Stimulated activated CD8-positive, alpha-beta memory T cell treated with anti-CD3 and anti-CD28 coated beads, Interleukin-12 subunit alpha, Interleukin-12 subunit beta, amount 100 ng/mL, for 4 hours (primary cell): ENCODE results near the gene ATP6V0A1.
"Not testable (repeated sequence)": the region's sequence is repeated elsewhere in the genome, so short reads cannot be mapped to it uniquely, and the experiment has no call there.

ENCODE experiments used
- DNase-seq: peaks from one replicate; pipeline ENCODE4 v3.0.0-alpha.2; 2020; ENCODE audit warnings: low read depth

ATP6V0A1 gene

GRCh38 chr17:42458497-42459255, at the start of gene ATP6V0A1:
Gene ATP6V0A1, plus strand, starts transcription at chr17:42458878. Its CDS starts 2,017 bp downstream, at chr17:42460895.
- DNase-seq: peak; percentile 81

GRCh38 chr17:42409523-42410318, 49.0 kb upstream of the ATP6V0A1 start:
- DNase-seq: no peak

- DNase-seq: no peak
These were observed 48.4 kb upstream of the ATP6V0A1 start for GRCh38 chr17:42410319-42410685.

- DNase-seq: no peak
These were observed 47.3 kb upstream of the ATP6V0A1 start for GRCh38 chr17:42411361-42411760.

- no peak for DNase-seq
These were observed 46.6 kb upstream of the ATP6V0A1 start for GRCh38 chr17:42411905-42412679.

GRCh38 chr17:42413464-42414040, 45.1 kb upstream of the ATP6V0A1 start:
- no peak for DNase-seq

GRCh38 chr17:42414704-42415409, 43.8 kb upstream of the ATP6V0A1 start:
- no peak for DNase-seq

- DNase-seq: not testable (repeated sequence)
These were observed 40.7 kb upstream of the ATP6V0A1 start for GRCh38 chr17:42417981-42418380.

- DNase-seq: no peak
These were observed 37.6 kb upstream of the ATP6V0A1 start for GRCh38 chr17:42421136-42421506.

GRCh38 chr17:42421507-42422338, 37.0 kb upstream of the ATP6V0A1 start:
- DNase-seq: no peak

- no peak for DNase-seq
These were observed 36.2 kb upstream of the ATP6V0A1 start for GRCh38 chr17:42422412-42422957.

- no peak for DNase-seq
These were observed 35.5 kb upstream of the ATP6V0A1 start, which contains the start of gene CAVIN1 for GRCh38 chr17:42422958-42423712. Gene CAVIN1, minus strand, starts transcription at chr17:42423256. Its CDS starts 159 bp downstream, at chr17:42423097.

- DNase-seq: no peak
These were observed 34.9 kb upstream of the ATP6V0A1 start for GRCh38 chr17:42423766-42424165.

GRCh38 chr17:42424991-42425610, 33.6 kb upstream of the ATP6V0A1 start:
- no peak for DNase-seq

- no peak for DNase-seq
These were observed 30.3 kb upstream of the ATP6V0A1 start for GRCh38 chr17:42428141-42428944.

- DNase-seq: no peak
These were observed 28.8 kb upstream of the ATP6V0A1 start for GRCh38 chr17:42429726-42430447.

- DNase-seq: no peak
These were observed 26.9 kb upstream of the ATP6V0A1 start for GRCh38 chr17:42431758-42432161.
